ENCODE data around the gene H3-3A. TPM values are rescaled to one million over a fixed set of nuclear protein-coding genes. Genes with fewer than 3 reads are reported as not detected.

H3-3A gene
- total RNA-seq, 1 experiment from 2014 or later, result 894 TPM

DNA sequence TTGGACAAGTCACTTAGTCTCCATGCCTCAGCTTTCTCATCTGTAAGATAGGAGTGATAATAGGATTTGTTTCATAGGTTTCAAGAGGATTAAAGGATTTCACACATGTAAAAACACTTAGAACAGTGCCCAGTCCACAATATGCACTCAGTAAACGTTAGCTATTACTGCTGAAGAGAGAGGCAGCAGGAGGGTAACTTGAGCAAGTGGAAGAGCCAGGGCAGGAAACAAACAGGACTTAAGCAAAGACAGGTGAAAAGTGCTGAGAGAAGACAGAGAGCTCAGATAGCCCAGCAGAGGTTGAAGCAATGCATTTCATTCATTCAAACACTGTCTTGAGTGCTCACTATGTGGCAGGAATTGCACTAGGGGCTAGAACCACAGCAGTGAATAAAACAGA, 21.1 kb upstream of the H3-3A start (continued):
- TF ChIP-seq, protein P1, sequence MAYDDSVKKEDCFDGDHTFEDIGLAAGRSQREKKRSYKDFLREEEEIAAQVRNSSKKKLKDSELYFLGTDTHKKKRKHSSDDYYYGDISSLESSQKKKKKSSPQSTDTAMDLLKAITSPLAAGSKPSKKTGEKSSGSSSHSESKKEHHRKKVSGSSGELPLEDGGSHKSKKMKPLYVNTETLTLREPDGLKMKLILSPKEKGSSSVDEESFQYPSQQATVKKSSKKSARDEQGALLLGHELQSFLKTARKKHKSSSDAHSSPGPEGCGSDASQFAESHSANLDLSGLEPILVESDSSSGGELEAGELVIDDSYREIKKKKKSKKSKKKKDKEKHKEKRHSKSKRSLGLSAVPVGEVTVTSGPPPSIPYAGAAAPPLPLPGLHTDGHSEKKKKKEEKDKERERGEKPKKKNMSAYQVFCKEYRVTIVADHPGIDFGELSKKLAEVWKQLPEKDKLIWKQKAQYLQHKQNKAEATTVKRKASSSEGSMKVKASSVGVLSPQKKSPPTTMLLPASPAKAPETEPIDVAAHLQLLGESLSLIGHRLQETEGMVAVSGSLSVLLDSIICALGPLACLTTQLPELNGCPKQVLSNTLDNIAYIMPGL (CRISPR knock-in tag; IDR thresholded peaks at IDR 0.05), result no peak
- TF ChIP-seq, protein P2, sequence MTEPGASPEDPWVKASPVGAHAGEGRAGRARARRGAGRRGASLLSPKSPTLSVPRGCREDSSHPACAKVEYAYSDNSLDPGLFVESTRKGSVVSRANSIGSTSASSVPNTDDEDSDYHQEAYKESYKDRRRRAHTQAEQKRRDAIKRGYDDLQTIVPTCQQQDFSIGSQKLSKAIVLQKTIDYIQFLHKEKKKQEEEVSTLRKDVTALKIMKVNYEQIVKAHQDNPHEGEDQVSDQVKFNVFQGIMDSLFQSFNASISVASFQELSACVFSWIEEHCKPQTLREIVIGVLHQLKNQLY (CRISPR knock-in tag; IDR thresholded peaks at IDR 0.05), result no peak
- TF ChIP-seq, protein P3, sequence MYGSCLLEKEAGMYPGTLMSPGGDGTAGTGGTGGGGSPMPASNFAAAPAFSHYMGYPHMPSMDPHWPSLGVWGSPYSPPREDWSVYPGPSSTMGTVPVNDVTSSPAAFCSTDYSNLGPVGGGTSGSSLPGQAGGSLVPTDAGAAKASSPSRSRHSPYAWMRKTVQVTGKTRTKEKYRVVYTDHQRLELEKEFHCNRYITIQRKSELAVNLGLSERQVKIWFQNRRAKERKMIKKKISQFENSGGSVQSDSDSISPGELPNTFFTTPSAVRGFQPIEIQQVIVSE (CRISPR knock-in tag; IDR thresholded peaks at IDR 0.05; ENCODE audit: borderline replicate concordance), result no peak
- no peak for TF ChIP-seq CBFB (CRISPR knock-in tag; IDR thresholded peaks at IDR 0.05; ENCODE audit: low read depth)
- no peak for TF ChIP-seq ZNF416 (CRISPR knock-in tag; IDR thresholded peaks at IDR 0.05)

DNA sequence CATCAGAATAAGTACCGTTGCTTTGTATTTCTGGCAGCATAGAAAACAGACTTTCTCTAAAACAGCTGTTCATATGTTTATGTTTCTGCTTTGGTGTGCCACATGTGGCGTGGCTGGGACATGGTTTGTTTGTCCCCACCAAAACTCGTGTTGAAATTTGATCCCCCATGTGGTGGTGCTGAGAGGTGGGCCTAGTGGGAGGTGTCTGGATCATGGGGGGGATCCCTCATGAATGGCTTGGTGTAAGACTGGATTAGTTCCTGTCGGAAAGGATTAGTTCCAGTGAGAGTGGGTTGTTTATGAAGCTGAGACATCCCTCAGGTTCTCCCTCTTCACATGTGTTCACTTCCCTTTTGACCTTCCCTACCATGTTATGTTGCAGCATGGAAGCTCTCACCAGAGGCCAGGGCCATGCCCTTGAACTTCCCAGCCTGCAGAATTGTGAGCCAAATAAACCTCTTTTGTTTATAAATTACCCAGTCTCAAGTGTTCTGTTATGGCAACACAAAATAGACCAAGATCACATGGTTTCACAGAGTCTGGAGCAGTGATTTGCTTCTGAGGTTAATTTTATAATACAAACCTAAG, 17.9 kb upstream of the H3-3A start:
- 0 out of 2 replicates have a peak, but pooled peaks cover 3% of the 10 kb centered on the region for H3K36me3 Mint-ChIP-seq
- TF ChIP-seq ZNF138 (CRISPR knock-in tag; conservative IDR thresholded peaks at IDR 0.05) (no peak), ESRRA (CRISPR knock-in tag; IDR thresholded peaks at IDR 0.05; ENCODE audit: borderline replicate concordance) (no peak), CBFB (CRISPR knock-in tag; IDR thresholded peaks at IDR 0.05; ENCODE audit: low read depth) (no peak), SP1 (CRISPR knock-in tag; conservative IDR thresholded peaks at IDR 0.05) (no peak), CREB1 (CRISPR knock-in tag; IDR thresholded peaks at IDR 0.05) (no peak), ZBTB21 (CRISPR knock-in tag; IDR thresholded peaks at IDR 0.05; ENCODE audit: borderline replicate concordance) (no peak), ZNF317 (CRISPR knock-in tag; IDR thresholded peaks at IDR 0.05; ENCODE audit: borderline replicate concordance, low read depth) (no peak), SMAD3 (CRISPR knock-in tag; IDR thresholded peaks at IDR 0.05; ENCODE audit: borderline replicate concordance) (no peak), OVOL2 (CRISPR knock-in tag; IDR thresholded peaks at IDR 0.05; ENCODE audit: borderline replicate concordance) (no peak), SMAD4 (CRISPR knock-in tag; IDR thresholded peaks at IDR 0.05) (no peak), PRRX2 (CRISPR knock-in tag; IDR thresholded peaks at IDR 0.05) (no peak), TEAD4 (CRISPR knock-in tag; IDR thresholded peaks at IDR 0.05) (no peak), ZNF121 (CRISPR knock-in tag; IDR thresholded peaks at IDR 0.05) (no peak)
- TF ChIP-seq, protein P4, sequence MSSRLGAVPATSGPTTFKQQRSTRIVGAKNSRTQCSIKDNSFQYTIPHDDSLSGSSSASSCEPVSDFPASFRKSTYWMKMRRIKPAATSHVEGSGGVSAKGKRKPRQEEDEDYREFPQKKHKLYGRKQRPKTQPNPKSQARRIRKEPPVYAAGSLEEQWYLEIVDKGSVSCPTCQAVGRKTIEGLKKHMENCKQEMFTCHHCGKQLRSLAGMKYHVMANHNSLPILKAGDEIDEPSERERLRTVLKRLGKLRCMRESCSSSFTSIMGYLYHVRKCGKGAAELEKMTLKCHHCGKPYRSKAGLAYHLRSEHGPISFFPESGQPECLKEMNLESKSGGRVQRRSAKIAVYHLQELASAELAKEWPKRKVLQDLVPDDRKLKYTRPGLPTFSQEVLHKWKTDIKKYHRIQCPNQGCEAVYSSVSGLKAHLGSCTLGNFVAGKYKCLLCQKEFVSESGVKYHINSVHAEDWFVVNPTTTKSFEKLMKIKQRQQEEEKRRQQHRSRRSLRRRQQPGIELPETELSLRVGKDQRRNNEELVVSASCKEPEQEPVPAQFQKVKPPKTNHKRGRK (CRISPR knock-in tag; IDR thresholded peaks at IDR 0.05; ENCODE audit: borderline replicate concordance), result no peak
- TF ChIP-seq, protein P5, sequence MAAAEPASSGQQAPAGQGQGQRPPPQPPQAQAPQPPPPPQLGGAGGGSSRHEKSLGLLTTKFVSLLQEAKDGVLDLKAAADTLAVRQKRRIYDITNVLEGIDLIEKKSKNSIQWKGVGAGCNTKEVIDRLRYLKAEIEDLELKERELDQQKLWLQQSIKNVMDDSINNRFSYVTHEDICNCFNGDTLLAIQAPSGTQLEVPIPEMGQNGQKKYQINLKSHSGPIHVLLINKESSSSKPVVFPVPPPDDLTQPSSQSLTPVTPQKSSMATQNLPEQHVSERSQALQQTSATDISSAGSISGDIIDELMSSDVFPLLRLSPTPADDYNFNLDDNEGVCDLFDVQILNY (CRISPR knock-in tag; IDR thresholded peaks at IDR 0.05), result no peak
- TF ChIP-seq, protein P6, sequence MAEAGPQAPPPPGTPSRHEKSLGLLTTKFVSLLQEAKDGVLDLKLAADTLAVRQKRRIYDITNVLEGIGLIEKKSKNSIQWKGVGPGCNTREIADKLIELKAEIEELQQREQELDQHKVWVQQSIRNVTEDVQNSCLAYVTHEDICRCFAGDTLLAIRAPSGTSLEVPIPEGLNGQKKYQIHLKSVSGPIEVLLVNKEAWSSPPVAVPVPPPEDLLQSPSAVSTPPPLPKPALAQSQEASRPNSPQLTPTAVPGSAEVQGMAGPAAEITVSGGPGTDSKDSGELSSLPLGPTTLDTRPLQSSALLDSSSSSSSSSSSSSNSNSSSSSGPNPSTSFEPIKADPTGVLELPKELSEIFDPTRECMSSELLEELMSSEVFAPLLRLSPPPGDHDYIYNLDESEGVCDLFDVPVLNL (CRISPR knock-in tag; IDR thresholded peaks at IDR 0.05; ENCODE audit: borderline replicate concordance, low read depth), result no peak
- TF ChIP-seq, protein P7, sequence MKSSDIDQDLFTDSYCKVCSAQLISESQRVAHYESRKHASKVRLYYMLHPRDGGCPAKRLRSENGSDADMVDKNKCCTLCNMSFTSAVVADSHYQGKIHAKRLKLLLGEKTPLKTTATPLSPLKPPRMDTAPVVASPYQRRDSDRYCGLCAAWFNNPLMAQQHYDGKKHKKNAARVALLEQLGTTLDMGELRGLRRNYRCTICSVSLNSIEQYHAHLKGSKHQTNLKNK (CRISPR knock-in tag; IDR thresholded peaks at IDR 0.05), result no peak
- ChIA-PET CTCF (no interaction called here), POLR2A (no interaction called here)
- DNase-seq (ENCODE audit: low spot score), result no peak
- no peak for ATAC-seq
- no peak overlapping the region for H3K27ac Mint-ChIP-seq
- H3K4me3 Mint-ChIP-seq, result no peak overlapping the region
- peaks cover 11% of the 10 kb centered on the region for H3K9me3 Mint-ChIP-seq
- no peaks in the 10 kb centered on the region; the same call in 1 of the 2 replicates for H3K27me3 Mint-ChIP-seq (ENCODE audit: low read depth)
- H3K4me1 Mint-ChIP-seq, result peaks cover 7% of the 10 kb centered on the region; the same call in 1 of the 2 replicates

Data from WTC11 (cell line).